GM06990 (cell line): Measurements from ENCODE around the gene TAMALIN.
A peak's percentile ranks its signal among the peaks of the same experiment; 100 is the strongest.
"Not testable (repeated sequence)": the region's sequence is repeated elsewhere in the genome, so short reads cannot be mapped to it uniquely, and the experiment has no call there.

Experiments used
- DNase-seq: peaks from one replicate; pipeline ENCODE4 v3.0.0-alpha.2; 2011; ENCODE audit not compliant: insufficient read length; ENCODE audit errors: extremely low read depth
- H3K27me3 ChIP-seq: replicated peaks from 2 replicates; pipeline ENCODE4 v1.6.0; 2011; ENCODE audit warnings: low read length; ENCODE audit not compliant: control insufficient read depth, insufficient read depth
- H3K36me3 ChIP-seq: 2 replicates; pipeline ENCODE4 v1.5.1; 2011; ENCODE audit warnings: low read length; ENCODE audit not compliant: control insufficient read depth, insufficient read depth
- H3K4me3 ChIP-seq: replicated peaks from 2 replicates; pipeline ENCODE4 v1.5.1; 2011; ENCODE audit warnings: low read depth, mild to moderate bottlenecking, control low read depth, low read length
- TF ChIP-seq, protein P1 (sequence below): IDR thresholded peaks from 2 replicates; pipeline ENCODE4 v1.5.1; 2011; ENCODE audit warnings: low read length, control low read depth, mild to moderate bottlenecking, inconsistent platforms; ENCODE audit not compliant: insufficient read depth, poor library complexity, severe bottlenecking

TAMALIN gene

DNA sequence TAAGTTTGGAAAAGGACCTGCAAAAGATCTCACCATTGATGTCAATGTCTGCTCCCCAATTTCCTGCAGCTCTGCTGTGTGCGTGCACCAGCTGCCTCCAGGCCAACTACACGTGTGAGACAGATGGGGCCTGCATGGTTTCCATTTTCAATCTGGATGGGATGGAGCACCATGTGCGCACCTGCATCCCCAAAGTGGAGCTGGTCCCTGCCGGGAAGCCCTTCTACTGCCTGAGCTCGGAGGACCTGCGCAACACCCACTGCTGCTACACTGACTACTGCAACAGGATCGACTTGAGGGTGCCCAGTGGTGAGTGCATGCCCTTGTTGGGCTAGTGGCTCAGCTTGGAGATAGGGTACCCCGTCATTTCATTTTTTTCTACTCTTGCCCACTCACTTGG is 31.6 kb upstream of the TAMALIN start:
- no peak overlapping the region for H3K4me3 ChIP-seq
- no peak for DNase-seq
- TF ChIP-seq, protein P1, sequence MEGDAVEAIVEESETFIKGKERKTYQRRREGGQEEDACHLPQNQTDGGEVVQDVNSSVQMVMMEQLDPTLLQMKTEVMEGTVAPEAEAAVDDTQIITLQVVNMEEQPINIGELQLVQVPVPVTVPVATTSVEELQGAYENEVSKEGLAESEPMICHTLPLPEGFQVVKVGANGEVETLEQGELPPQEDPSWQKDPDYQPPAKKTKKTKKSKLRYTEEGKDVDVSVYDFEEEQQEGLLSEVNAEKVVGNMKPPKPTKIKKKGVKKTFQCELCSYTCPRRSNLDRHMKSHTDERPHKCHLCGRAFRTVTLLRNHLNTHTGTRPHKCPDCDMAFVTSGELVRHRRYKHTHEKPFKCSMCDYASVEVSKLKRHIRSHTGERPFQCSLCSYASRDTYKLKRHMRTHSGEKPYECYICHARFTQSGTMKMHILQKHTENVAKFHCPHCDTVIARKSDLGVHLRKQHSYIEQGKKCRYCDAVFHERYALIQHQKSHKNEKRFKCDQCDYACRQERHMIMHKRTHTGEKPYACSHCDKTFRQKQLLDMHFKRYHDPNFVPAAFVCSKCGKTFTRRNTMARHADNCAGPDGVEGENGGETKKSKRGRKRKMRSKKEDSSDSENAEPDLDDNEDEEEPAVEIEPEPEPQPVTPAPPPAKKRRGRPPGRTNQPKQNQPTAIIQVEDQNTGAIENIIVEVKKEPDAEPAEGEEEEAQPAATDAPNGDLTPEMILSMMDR, result no peak
- H3K27me3 ChIP-seq, result no peaks in the 10 kb centered on the region; the same call in 1 of the 2 replicates
- H3K36me3 ChIP-seq, result no peaks in the 10 kb centered on the region

DNA sequence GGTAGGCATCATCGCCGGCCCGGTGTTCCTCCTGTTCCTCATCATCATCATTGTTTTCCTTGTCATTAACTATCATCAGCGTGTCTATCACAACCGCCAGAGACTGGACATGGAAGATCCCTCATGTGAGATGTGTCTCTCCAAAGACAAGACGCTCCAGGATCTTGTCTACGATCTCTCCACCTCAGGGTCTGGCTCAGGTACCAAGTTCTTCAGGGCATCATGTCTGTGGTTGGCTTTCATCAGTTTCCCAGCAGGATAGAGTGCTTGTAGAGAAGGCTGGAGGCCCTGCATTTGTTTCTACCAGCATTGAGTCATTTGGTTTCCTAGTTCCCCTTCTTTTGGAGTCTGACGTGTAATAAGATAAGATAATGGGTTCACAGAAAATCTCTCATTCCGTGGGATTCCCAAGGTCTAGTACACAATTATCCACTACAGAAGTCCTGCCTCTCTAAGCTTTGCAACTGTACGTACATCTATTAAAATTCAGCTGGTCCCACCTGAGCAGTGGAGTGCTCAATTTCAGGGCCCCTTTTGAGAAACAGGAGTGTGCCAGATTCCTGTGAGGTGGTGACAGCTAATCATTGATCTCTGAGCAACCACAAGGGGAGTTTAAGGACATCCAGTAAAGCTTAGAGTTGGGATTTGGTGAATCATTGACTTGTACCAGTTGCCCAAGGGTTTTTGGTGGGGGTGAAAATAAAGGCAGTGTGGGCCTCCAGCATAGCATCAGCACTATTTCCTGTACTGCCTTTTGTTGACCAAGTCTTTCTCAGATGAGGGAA is 30.2 kb upstream of the TAMALIN start:
- Histone ChIP-seq H3K36me3 (no peaks in the 10 kb centered on the region), H3K27me3 (no peaks in the 10 kb centered on the region; the same call in 1 of the 2 replicates), H3K4me3 (no peak overlapping the region)
- TF ChIP-seq, protein P1, result no peak
- no peak for DNase-seq

DNA sequence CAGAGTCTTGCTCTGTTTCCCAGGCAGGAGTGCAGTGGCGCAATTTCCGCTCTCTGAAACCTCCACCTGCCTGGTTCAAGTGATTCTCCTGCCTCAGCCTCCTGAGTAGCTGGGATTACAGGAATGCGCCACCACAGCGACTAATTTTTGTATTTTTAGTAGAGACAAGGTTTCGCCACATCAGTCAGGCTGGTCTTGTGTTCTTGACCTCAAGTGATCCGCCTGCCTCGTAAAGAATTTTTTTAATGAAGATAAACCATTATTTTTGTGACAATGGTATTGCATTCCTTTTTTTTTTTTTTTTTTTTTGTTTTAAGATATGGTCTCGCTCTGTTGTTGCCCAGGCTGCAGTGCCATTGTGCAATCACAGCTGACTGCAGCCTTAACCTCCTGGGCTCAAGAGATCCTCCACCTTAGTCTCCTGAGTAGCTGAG is 29.4 kb upstream of the TAMALIN start:
- TF ChIP-seq, protein P1, result no peak
- H3K36me3 ChIP-seq, result no peaks in the 10 kb centered on the region
- H3K27me3 ChIP-seq, result no peaks in the 10 kb centered on the region; the same call in 1 of the 2 replicates
- H3K4me3 ChIP-seq, result no peak overlapping the region
- no peak for DNase-seq

DNA sequence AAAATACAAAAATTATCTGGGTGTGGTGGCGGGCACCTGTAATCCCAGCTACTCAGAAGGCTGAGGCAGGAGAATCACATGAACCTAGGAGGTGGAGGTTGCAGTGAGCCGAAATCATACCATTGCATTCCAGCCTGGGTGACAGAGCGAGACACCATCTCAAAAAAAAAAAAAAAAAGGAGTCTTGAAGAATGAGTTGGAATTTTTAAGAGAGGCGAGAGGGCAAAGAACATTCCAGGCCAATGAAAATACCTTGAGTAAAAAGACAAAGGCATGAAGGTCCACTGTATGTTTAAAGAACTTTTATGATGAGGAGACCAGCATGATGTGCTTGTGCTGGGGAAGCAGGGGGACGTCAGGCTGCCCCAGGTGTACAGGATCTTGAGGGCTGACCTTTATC is 27.4 kb upstream of the TAMALIN start:
- not testable (repeated sequence) for DNase-seq, H3K4me3 ChIP-seq, H3K27me3 ChIP-seq, H3K36me3 ChIP-seq

DNA sequence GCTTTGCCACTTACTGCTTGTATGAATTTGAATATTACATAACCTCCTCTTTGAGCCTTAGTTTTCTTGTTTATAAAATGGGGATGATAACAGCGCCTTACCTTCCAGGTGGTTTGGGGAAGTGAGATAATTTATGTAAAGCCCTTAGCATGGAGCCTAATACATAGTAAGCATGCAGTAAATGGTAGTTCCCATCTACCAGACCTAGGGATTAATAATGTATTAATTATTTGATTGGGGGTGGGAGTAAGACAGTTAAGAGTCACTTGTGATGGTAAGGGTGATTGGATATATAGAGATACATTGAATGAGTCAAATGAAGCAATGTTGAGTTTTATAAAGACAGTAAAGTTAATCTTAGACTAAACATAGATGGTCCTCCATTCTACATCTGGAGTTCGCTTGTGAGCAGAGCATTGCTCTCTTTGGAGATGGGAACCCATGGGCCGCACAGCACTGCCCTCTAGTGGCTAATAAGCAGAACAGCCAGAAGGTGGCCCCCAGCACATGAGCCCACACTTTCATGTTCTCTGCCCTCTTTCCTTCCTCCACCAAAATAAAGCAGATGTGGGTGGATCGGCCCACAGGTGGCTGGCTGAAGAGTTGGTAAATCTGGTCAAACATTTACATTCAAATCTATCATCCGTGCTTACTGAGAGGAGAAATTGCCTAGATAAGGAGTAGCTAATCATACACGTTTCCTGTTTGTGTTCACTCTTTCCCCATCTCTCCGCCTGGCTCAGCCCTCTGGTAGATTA is 26.5 kb upstream of the TAMALIN start:
- H3K4me3 ChIP-seq, result no peak overlapping the region
- TF ChIP-seq, protein P1, result peak; percentile 94
- no peaks in the 10 kb centered on the region for H3K36me3 ChIP-seq
- DNase-seq, result no peak
- no peaks in the 10 kb centered on the region; the same call in 1 of the 2 replicates for H3K27me3 ChIP-seq

DNA sequence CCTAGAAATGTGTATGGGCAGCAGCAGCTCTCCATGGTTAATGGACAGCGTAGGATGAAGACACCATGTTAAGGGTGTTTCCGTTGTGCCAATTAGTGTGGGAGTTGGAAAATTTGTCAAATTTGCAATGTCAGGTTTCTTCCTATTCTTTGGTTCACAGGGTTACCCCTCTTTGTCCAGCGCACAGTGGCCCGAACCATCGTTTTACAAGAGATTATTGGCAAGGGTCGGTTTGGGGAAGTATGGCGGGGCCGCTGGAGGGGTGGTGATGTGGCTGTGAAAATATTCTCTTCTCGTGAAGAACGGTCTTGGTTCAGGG is 26.0 kb upstream of the TAMALIN start:
- H3K27me3 ChIP-seq, result no peaks in the 10 kb centered on the region; the same call in 1 of the 2 replicates
- no peaks in the 10 kb centered on the region for H3K36me3 ChIP-seq
- TF ChIP-seq, protein P1, result no peak
- H3K4me3 ChIP-seq, result no peak overlapping the region
- DNase-seq, result no peak
